GM18526 (cell line): ENCODE measurements around the gene INPP4B.

ENCODE experiments used
- POLR2A ChIP-seq: IDR thresholded peaks from 3 replicates; pipeline ENCODE4 v1.6.1; 2011; ENCODE audit not compliant: insufficient read length; ENCODE audit errors: extremely low read depth

The INPP4B gene

GRCh38 chr4:142474398-142475087 is 371.6 kb downstream of the INPP4B start:
- TF ChIP-seq POLR2A = no peak

- TF ChIP-seq POLR2A = no peak
Measured at GRCh38 chr4:142473960-142474338, 372.2 kb downstream of the INPP4B start.

- TF ChIP-seq POLR2A = no peak
Measured at GRCh38 chr4:142473218-142473959, 372.7 kb downstream of the INPP4B start.

GRCh38 chr4:142467088-142467487 is 379.0 kb downstream of the INPP4B start:
- TF ChIP-seq POLR2A = no peak

GRCh38 chr4:142465526-142465925 is 380.6 kb downstream of the INPP4B start:
- TF ChIP-seq POLR2A = no peak

GRCh38 chr4:142463206-142463605 is 382.9 kb downstream of the INPP4B start:
- TF ChIP-seq POLR2A = no peak

- TF ChIP-seq POLR2A = no peak
Measured at GRCh38 chr4:142452161-142452855, 393.8 kb downstream of the INPP4B start.

GRCh38 chr4:142449771-142450373 is 396.2 kb downstream of the INPP4B start:
- no peak for TF ChIP-seq POLR2A

GRCh38 chr4:142447009-142447408 is 399.1 kb downstream of the INPP4B start:
- no peak for TF ChIP-seq POLR2A

GRCh38 chr4:142443469-142443868 is 402.6 kb downstream of the INPP4B start:
- TF ChIP-seq POLR2A = no peak

GRCh38 chr4:142440093-142440492 is 406.0 kb downstream of the INPP4B start:
- no peak for TF ChIP-seq POLR2A

- no peak for TF ChIP-seq POLR2A
Measured at GRCh38 chr4:142435599-142436235, 410.4 kb downstream of the INPP4B start.

GRCh38 chr4:142434519-142435224 is 411.4 kb downstream of the INPP4B start:
- TF ChIP-seq POLR2A = no peak

GRCh38 chr4:142428715-142429114 is 417.4 kb downstream of the INPP4B start:
- no peak for TF ChIP-seq POLR2A

- no peak for TF ChIP-seq POLR2A
Measured at GRCh38 chr4:142427456-142427855, 418.6 kb downstream of the INPP4B start.

- TF ChIP-seq POLR2A = no peak
Measured at GRCh38 chr4:142423861-142424260, 422.2 kb downstream of the INPP4B start.
